ENCODE results near the gene NCAM2.

Gene NCAM2

DNA sequence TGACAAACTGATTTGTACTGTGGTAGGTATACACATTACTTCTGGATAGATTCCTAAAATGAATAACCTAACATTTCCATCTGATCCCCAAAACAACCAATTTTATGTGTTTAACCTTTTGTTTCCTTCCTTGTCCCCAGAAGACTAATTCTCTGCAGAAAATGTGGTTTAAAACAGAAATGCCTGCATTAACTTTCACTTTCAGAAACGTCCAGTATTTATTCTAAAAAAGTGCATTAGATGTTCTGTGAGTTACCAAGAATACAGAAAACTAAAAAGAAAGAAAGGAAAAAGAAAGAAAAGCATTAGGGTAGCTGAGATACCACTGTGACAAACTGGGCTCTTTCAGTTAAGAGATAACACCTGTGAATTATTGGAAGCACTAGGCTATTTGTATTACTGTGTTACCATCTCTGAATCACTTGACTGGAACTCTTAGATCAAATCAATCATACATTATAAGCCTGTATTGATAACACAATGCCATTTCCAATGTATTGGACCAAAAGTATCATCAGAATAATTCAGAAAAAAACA, 177.7 kb downstream of the NCAM2 start:
- DNase-seq (ENCODE audit: low spot score) = no peak

DNA sequence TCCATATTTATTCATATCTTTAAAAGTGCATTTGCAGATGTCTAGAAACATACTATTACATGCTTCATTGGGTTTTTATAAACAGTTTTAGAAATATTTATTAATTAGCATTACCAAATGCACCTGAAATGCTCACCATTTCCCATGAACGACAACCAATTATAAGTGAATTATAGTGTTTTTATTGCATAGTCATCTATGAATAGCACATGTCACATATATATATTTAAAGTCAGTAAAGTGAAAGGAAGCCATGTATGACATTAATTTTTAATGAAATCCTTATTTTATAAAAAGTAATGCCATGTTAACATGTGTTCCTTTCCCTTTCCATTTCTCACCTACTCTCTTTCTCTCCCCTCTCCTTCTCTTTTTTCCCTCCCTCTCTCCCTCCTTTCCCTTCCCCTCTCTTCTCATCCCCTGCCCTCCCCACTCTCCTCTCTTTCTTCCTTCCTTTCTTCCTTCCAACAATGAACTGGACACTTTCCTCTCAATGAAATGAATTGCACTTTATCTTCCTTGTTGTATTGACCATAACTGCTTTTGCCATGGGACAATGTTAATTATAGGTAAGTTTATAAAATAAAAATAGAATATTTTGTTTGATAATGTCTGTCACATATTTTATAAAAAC, 179.3 kb downstream of the NCAM2 start:
- no peak for DNase-seq (ENCODE audit: low spot score)

GRCh38 chr21:21179619-21180298, 181.6 kb downstream of the NCAM2 start:
- no peak for DNase-seq (ENCODE audit: low spot score)

GRCh38 chr21:21182401-21183010, 184.3 kb downstream of the NCAM2 start:
- no peak for DNase-seq (ENCODE audit: low spot score)

GRCh38 chr21:21183092-21183491, 184.9 kb downstream of the NCAM2 start:
- no peak for DNase-seq (ENCODE audit: low spot score)

GRCh38 chr21:21184771-21185528, 186.7 kb downstream of the NCAM2 start:
- DNase-seq (ENCODE audit: low spot score) = no peak

DNA sequence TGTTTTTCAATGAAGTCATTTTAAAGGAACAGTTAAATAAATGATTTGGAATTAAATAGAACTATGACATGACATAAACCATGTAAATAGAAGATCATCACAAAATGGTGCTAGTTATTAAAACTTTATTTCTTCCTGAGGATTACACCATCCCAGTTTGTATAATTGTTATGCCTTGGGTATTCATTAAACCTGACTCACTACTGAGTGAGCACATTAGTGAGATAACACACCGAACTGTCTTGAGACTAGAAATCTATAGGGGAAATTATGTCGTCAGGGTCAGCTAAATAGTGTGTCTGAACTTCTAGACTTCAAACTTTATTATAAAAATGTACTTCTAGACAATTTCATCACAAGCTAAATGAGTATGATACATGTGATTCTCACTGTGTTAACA, 189.4 kb downstream of the NCAM2 start:
- no peak for DNase-seq (ENCODE audit: low spot score)

- no peak for DNase-seq (ENCODE audit: low spot score)
These were observed 190.4 kb downstream of the NCAM2 start for GRCh38 chr21:21188513-21189195.

DNA sequence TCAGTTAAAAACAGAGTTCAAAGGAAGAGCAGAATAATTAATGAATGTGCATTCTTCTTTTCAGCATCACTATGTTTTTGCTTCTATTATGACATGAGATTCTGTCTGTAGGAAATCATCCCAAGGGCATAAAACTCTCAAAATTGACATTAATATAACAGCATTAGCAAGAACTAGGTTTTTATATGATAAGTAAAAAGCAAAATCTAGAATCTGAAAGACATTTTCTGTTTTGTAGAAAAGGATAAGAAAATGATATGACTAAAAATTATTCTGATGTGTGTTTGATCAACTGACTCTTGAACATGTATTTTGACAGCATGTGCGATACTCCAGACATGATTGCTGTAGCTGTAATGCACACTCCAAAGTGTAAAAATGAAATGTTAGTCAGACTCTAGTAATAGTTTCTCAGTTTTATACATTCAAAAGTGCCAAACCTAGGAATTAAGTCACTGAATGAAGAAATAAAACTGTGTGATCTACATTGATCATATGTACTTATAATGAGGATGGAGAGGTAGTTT, 197.3 kb downstream of the NCAM2 start:
- no peak for DNase-seq (ENCODE audit: low spot score)

DNA sequence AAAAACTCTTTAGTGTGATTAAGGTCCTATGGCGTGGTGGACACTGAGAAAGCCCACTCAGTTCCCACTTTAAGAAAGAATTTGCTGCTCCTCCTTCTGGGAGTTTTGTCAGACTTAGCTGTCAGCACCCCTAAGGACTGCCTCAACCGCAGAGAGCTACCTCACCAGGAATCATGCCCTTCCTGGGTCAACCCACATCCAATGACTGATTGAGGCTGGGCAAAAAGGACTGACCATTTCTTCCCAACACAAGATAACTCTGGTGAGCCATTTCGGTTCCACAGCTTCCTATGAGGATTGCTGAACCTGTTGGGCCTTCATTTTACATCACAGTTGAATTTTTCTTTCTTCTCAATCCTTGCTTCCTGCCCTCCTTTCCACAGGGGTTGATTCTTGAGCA, 197.9 kb downstream of the NCAM2 start:
- no peak for DNase-seq (ENCODE audit: low spot score)

GRCh38 chr21:21196848-21197247, 198.6 kb downstream of the NCAM2 start:
- DNase-seq (ENCODE audit: low spot score) = no peak

DNA sequence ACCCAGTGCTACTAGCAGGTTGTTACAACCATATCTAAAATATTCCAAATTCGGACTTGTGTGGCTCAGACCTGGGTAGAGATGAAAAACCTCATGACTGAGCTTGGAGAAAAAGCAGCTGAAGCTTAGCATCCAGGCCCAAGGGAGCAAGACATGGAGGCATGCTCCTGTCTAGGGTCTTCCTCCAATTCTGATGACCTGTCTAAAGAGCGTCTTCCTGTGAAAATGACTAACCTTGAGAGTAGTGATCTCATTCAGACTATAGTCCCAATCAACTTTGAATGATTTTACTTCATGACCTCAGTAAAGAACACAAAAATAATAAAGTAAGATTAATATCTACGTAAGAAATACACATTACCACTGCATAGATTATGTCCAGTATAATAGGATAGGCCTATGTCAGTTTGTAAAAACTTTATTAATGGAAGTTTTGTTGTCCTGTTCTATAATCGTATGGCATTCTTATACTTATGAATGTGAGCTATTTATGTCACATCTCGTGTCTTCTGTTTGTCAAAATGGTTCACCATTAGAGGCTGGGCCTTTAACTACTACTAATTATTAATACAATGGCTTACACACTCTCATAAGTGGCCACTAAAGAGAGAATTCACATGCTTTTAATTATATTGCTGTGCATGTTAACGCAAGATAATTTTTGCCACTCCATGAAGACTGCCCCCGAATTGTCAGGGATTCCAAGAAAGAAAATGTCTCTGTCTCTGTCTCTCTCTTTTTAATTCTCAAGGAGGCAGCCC, 201.3 kb downstream of the NCAM2 start:
- no peak for DNase-seq (ENCODE audit: low spot score)

DNA sequence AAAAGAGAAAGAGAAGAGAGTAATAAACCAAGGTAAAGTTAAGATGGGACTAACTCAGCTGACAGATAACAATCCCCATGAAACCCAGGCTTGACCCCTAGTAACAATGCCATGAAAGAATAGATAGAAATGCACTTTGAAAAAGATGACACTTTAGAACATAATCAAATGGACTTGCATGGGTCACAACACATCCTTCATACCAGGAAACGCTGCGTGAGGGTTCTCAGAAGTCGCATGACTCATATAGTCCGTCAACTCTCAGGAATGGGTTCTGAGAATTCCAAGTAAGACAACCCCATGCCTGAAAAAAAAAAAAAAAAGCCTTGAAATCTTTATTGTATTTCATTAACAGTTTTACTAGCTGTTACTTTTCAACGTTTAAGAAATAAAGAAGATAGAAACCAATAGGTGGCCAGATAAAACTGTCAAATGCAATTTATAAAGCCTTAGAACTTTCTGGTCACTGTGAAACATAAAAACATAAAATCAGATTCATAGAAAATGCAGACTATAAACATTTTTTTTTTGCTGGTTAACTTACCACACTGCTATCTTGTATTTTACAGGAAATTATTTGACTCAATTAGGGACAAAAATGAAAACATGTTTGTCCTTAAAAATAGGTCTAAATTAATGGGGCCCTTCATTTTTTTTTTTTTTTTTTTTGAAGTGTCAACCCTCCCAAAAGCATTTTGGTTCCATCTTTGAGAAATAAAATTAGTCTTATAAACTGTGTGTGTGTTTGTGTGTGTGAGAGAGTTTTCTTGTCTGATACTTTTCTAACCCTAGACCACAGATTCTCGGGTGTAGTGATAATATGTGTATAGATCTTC, 202.1 kb downstream of the NCAM2 start:
- peak; percentile 45 for DNase-seq (ENCODE audit: low spot score)

GRCh38 chr21:21200939-21201615, 202.9 kb downstream of the NCAM2 start:
- DNase-seq (ENCODE audit: low spot score) = peak; percentile 19

DNA sequence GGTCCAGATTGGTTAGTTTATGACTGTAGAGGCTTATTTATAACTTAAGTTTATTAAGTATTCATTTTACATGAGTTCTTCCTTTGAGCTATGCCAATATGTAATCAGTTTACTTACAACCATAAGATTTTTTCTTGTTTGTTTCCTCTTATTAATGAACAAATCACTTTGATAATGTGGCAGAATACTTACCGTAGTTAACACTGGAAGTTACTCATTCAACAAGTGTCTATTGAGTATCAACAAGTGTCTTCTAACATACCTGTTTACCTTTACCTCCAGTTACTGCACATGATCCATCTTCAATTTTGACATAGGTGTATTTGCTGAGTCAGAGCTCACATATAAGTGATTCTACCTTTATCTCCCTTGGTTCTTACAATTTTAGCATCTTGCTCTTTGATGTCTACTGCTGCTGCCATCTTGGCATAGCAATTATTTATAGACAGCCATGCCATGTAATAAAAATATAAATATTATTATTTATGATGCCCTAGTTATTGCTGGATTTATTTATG, 205.7 kb downstream of the NCAM2 start:
- DNase-seq (ENCODE audit: low spot score) = no peak

- DNase-seq (ENCODE audit: low spot score) = no peak
These were observed 206.3 kb downstream of the NCAM2 start for GRCh38 chr21:21204366-21204996.

- DNase-seq (ENCODE audit: low spot score) = no peak
These were observed 207.4 kb downstream of the NCAM2 start for GRCh38 chr21:21205604-21206003.

GRCh38 chr21:21210552-21210951, 212.3 kb downstream of the NCAM2 start:
- no peak for DNase-seq (ENCODE audit: low spot score)

DNA sequence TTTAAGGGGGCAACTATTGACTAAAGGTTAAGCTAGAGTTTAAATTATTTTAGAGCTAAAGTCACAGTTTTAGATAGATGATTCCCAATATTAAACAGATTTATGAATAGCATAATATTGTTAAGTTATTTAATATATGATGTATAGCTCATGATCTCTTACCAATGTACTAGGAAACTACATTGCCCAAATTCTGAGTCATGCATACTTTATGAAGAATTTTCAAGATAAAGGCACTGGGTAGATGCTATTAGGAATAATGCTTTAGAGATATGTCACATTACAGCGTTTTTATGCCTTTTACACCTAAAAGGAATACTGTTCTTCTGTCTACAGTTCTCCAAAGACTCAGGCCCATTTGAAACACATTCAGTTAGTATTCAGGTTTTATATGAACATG, 215.1 kb downstream of the NCAM2 start:
- DNase-seq (ENCODE audit: low spot score) = no peak
